Astrocyte of the cerebellum (primary cell): ENCODE measurements around the gene SHISA5.

Experiments used
- DNase-seq: peaks from one replicate; pipeline ENCODE4 v3.0.0-alpha.2; 2011; ENCODE audit warnings: low read depth
- H3K4me3 ChIP-seq: 2 replicates; pipeline ENCODE4 v1.5.1; 2011; ENCODE audit warnings: mild to moderate bottlenecking, low read depth, low read length, moderate library complexity
- CTCF ChIP-seq: IDR thresholded peaks from 2 replicates; pipeline ENCODE4 v1.5.1; 2012; ENCODE audit warnings: low read length, low read depth, moderate library complexity, mild to moderate bottlenecking; ENCODE audit errors: missing control alignments
- in situ Hi-C: cut with HindIII; loops from 2 replicates; pipeline ENCODE4 v1.10.0; 2017; ENCODE audit warnings: low sequenced_read_pairs

The SHISA5 gene

GRCh38 chr3:48546203-48546829 lies 42.3 kb upstream of the SHISA5 start:
- in situ Hi-C loops = no loop called here

GRCh38 chr3:48544141-48544540 lies 40.2 kb upstream of the SHISA5 start:
- in situ Hi-C loops = no loop called here
- no peak for TF ChIP-seq CTCF
- no peak overlapping the region for H3K4me3 ChIP-seq
- DNase-seq = no peak

More at GRCh38 chr3:48546203-48546829, 42.3 kb upstream of the SHISA5 start:
- no peak for TF ChIP-seq CTCF
- no peak overlapping the region for H3K4me3 ChIP-seq
- DNase-seq = no peak

- DNase-seq = no peak
- in situ Hi-C loops = no loop called here
- TF ChIP-seq CTCF = no peak
- H3K4me3 ChIP-seq = no peak overlapping the region
Measured at GRCh38 chr3:48543271-48543866, 39.4 kb upstream of the SHISA5 start.

GRCh38 chr3:48538451-48538850 lies 34.5 kb upstream of the SHISA5 start:
- no peak for TF ChIP-seq CTCF
- no peak overlapping the region for H3K4me3 ChIP-seq
- in situ Hi-C loops = no loop called here
- no peak for DNase-seq

GRCh38 chr3:48536785-48537184 lies 32.8 kb upstream of the SHISA5 start:
- in situ Hi-C loops = no loop called here
- DNase-seq = no peak
- TF ChIP-seq CTCF = no peak
- H3K4me3 ChIP-seq = no peak overlapping the region

GRCh38 chr3:48536116-48536515 lies 32.1 kb upstream of the SHISA5 start:
- H3K4me3 ChIP-seq = no peak overlapping the region
- in situ Hi-C loops = no loop called here

More at GRCh38 chr3:48536116-48536515, 32.1 kb upstream of the SHISA5 start:
- DNase-seq = no peak
- TF ChIP-seq CTCF = no peak
